K562 (cell line): ENCODE measurements around the gene PSMD8. TPM values are rescaled to one million over a fixed set of nuclear protein-coding genes. Genes with fewer than 3 reads are reported as not detected.

Experiments used
- ARID1B ChIP-seq: fragments of 450-650 bp; IDR thresholded peaks from 2 replicates; pipeline ENCODE4 v1.6.1; 2016; ENCODE audit warnings: antibody characterized with exemption, mild to moderate bottlenecking, inconsistent platforms
- CTCF ChIP-seq, 3 experiments: IDR thresholded peaks in 2 of 3; conservative IDR thresholded peaks in 1 of 3; 2 replicates each; pipeline ENCODE4 v1.5.1; 2011 to 2012; ENCODE audit warnings: low read length in 3 of 3, mild to moderate bottlenecking in 3 of 3, control low read depth in 2 of 3, improper control_type of control experiment in 1 of 3, inconsistent platforms in 1 of 3, low read depth in 1 of 3, mixed read lengths in 1 of 3, moderate library complexity in 1 of 3; ENCODE audit not compliant: insufficient read depth in 2 of 3
- KLF16 ChIP-seq: IDR thresholded peaks from 2 replicates; pipeline ENCODE4 v1.6.1; 2016; ENCODE audit warnings: antibody characterized with exemption
- MGA ChIP-seq: fragments of 450-650 bp; IDR thresholded peaks from 2 replicates; pipeline ENCODE4 v1.6.1; 2016; ENCODE audit warnings: mild to moderate bottlenecking, moderate library complexity
- MNT ChIP-seq, 2 experiments: fragments of 450-650 bp; conservative IDR thresholded peaks; 2 replicates each; pipeline ENCODE4 v1.6.1; 2017; ENCODE audit warnings: mild to moderate bottlenecking in 2 of 2, moderate library complexity in 2 of 2
- MTA1 ChIP-seq: fragments of 450-650 bp; IDR thresholded peaks from 2 replicates; pipeline ENCODE4 v1.6.1; 2017; ENCODE audit warnings: borderline replicate concordance
- NR2F6 ChIP-seq: fragments of 450-650 bp; formaldehyde crosslinking; IDR thresholded peaks from 2 replicates; pipeline ENCODE4 v1.4.0; 2020; ENCODE audit warnings: mild to moderate bottlenecking
- RB1 ChIP-seq: fragments of 450-650 bp; IDR thresholded peaks from 2 replicates; pipeline ENCODE4 v1.6.1; 2017; ENCODE audit warnings: low read depth, mild to moderate bottlenecking
- SMARCC2 ChIP-seq: fragments of 450-650 bp; IDR thresholded peaks from 2 replicates; pipeline ENCODE4 v1.6.1; 2017; ENCODE audit warnings: antibody characterized with exemption, moderate library complexity, mild to moderate bottlenecking, low read depth
- XRCC4 ChIP-seq: IDR thresholded peaks from one replicate; pipeline ENCODE4 v1.6.1; 2011; ENCODE audit not compliant: insufficient read depth, insufficient read length; ENCODE audit errors: extremely low read depth
- ZKSCAN3 ChIP-seq: fragments of 250-450 bp; sonication (Bioruptor Pico); IDR thresholded peaks from 2 replicates; pipeline ENCODE4 v1.4.0; 2020
- ZNF263 ChIP-seq: sonication (generic); formaldehyde crosslinking; IDR thresholded peaks from 2 replicates; pipeline ENCODE4 v1.8.0; 2022; ENCODE audit warnings: mild to moderate bottlenecking, missing genetic modification reagents, borderline replicate concordance
- ZNF3 ChIP-seq: fragments of 250-450 bp; sonication (Bioruptor Pico); IDR thresholded peaks from 2 replicates; pipeline ENCODE4 v1.5.0; 2021; ENCODE audit warnings: mild to moderate bottlenecking, moderate library complexity
- ZNF551 ChIP-seq: fragments of 250-450 bp; sonication (Bioruptor Pico); IDR thresholded peaks from 2 replicates; pipeline ENCODE4 v1.5.0; 2021; ENCODE audit warnings: mild to moderate bottlenecking, moderate library complexity
- polyA plus RNA-seq, 8 experiments: library from polyadenylated mRNA; depleted of rRNA in 4 of 8; stranded (reverse) in 5 of 8; unstranded in 3 of 8; fragments of >200 nt; fragmentation: Nextera tagmentation in 2 of 8; fragmentation: Illumina TruSeq in 1 of 8; extraction: Ambion mirVana in 2 of 8; extraction: Trizol in 1 of 8; gene quantifications; 2 replicates each; pipeline versions ENCODE4 v1.2.1 to v1.2.3, GENCODE V29; 2011 to 2014; ENCODE audit warnings: inconsistent platforms in 1 of 8, missing spikeins in 1 of 8
- total RNA-seq, 7 experiments: library from RNA; depleted of rRNA in 6 of 7; stranded (reverse); fragments of >200 nt in 6 of 7; fragmentation: Illumina TruSeq in 2 of 7; extraction: Trizol in 2 of 7; gene quantifications; 2 replicates each; pipeline versions ENCODE4 v1.2.1 to v1.2.3, GENCODE V29; 2011 to 2021; ENCODE audit warnings: low replicate concordance in 1 of 7

PSMD8 gene
- total and polyA plus RNA-seq, 9 of the 15 experiments (the other 6 are each of a cell fraction or from before 2014, with no cell fraction given), result 130 to 583 (median 315) TPM

- TF ChIP-seq MGA (no peak; the same call in 1 of the 2 replicates), ZKSCAN3 (CRISPR knock-in tag) (no peak), MTA1 (peak; percentile 62; the same call in 1 of the 2 replicates), ZNF263 (CRISPR knock-in tag) (no peak), SMARCC2 (no peak), XRCC4 (no peak), NR2F6 (no peak), ZNF551 (CRISPR knock-in tag) (no peak), ZNF3 (CRISPR knock-in tag) (no peak), KLF16 (no peak), RB1 (peak; percentile 40; the same call in 1 of the 2 replicates), MNT (conservative IDR thresholded peaks at IDR 0.05) (no peak; a peak in 1 of 4 replicates), ARID1B (peak; percentile 27), CTCF (IDR thresholded peaks at IDR 0.05 in 2 of 3, conservative IDR thresholded peaks at IDR 0.05 in 1 of 3; ENCODE audit: insufficient read depth in 2 of 3, low read depth in 1 of 3, low read length in 3 of 3) (no peak)
Observed at GRCh38 chr19:38335949-38336637, 38.3 kb upstream of the PSMD8 start (continued).
